A549 (cell line): ENCODE results near the gene HEPHL1.

Source experiments
- HOXA7 ChIP-seq: fragments of 250-450 bp; sonication (Bioruptor Pico); IDR thresholded peaks from 2 replicates; pipeline ENCODE4 v1.5.0; 2020; ENCODE audit warnings: mild to moderate bottlenecking, moderate library complexity
- MYC ChIP-seq: IDR thresholded peaks from 2 replicates; pipeline ENCODE4 v1.6.1; 2012; ENCODE audit warnings: mild to moderate bottlenecking, inconsistent platforms, low read length, improper control_type of control experiment, borderline replicate concordance
- NR3C1 ChIP-seq: fragments of >200 bp; sonication (Bioruptor Twin); formaldehyde crosslinking; IDR thresholded peaks from 3 replicates; pipeline ENCODE4 v1.6.1; 2017
- POLR2A ChIP-seq: IDR thresholded peaks from 2 replicates; pipeline ENCODE4 v1.6.1; 2012; ENCODE audit warnings: mild to moderate bottlenecking, low read length
- POLR2AphosphoS2 ChIP-seq: conservative IDR thresholded peaks from 2 replicates; pipeline ENCODE4 v1.6.1; 2012; ENCODE audit warnings: low read length, improper control_type of control experiment, inconsistent platforms
- RAD21 ChIP-seq, 2 experiments: fragments of >200 bp in 1 of 2; sonication (Bioruptor Twin) in 1 of 2; formaldehyde crosslinking in 1 of 2; IDR thresholded peaks in 1 of 2; conservative IDR thresholded peaks in 1 of 2; 2 replicates in 1 of 2; 3 replicates in 1 of 2; pipeline ENCODE4 v1.6.1; 2012 to 2018; ENCODE audit warnings: inconsistent platforms in 1 of 2
- RFX5 ChIP-seq: fragments of 450-650 bp; IDR thresholded peaks from 2 replicates; pipeline ENCODE4 v1.7.1; 2014; ENCODE audit warnings: antibody characterized with exemption, mild to moderate bottlenecking, moderate library complexity
- SMC3 ChIP-seq: fragments of >200 bp; sonication (Bioruptor Twin); formaldehyde crosslinking; IDR thresholded peaks from 3 replicates; pipeline ENCODE4 v1.6.1; 2018; ENCODE audit warnings: inconsistent platforms
- TF ChIP-seq, protein P1 (sequence below): IDR thresholded peaks from 2 replicates; pipeline ENCODE4 v1.6.1; 2012
- TF ChIP-seq, protein P2 (sequence below): fragments of >200 bp; sonication (Bioruptor Twin); formaldehyde crosslinking; IDR thresholded peaks from 3 replicates; pipeline ENCODE4 v1.5.1; 2016
- TF ChIP-seq, protein P3 (sequence below): fragments of 150-350 bp; IDR thresholded peaks from 2 replicates; pipeline ENCODE4 v1.6.1; 2014; ENCODE audit warnings: low read depth, mild to moderate bottlenecking, low read length
- TF ChIP-seq, protein P4 (sequence below): fragments of 250-450 bp; sonication (Bioruptor Pico); IDR thresholded peaks from 2 replicates; pipeline ENCODE4 v1.5.0; 2021; ENCODE audit warnings: mild to moderate bottlenecking, moderate library complexity, borderline replicate concordance

DNA sequence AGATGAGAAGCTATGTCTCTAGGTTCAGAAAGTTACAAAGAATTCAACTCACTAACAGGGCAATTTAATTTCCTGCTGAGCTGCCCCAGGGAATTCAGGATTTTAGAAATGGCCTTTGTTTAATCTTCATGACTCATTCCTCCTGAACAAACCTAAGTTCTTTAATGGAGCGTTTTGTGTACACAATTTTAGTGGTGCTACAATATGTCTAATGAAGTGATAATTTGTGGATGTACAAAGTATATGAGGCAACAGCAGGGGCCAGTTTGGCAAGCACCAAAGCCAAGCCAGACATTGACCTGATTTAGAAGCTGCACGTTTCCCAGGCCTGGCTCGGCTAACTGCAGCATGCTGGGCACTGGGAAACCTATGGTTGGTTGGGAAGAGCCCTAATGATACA, 34.4 kb upstream of the HEPHL1 start:
- TF ChIP-seq, protein P1, sequence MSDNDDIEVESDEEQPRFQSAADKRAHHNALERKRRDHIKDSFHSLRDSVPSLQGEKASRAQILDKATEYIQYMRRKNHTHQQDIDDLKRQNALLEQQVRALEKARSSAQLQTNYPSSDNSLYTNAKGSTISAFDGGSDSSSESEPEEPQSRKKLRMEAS: no peak
- TF ChIP-seq, protein P2, sequence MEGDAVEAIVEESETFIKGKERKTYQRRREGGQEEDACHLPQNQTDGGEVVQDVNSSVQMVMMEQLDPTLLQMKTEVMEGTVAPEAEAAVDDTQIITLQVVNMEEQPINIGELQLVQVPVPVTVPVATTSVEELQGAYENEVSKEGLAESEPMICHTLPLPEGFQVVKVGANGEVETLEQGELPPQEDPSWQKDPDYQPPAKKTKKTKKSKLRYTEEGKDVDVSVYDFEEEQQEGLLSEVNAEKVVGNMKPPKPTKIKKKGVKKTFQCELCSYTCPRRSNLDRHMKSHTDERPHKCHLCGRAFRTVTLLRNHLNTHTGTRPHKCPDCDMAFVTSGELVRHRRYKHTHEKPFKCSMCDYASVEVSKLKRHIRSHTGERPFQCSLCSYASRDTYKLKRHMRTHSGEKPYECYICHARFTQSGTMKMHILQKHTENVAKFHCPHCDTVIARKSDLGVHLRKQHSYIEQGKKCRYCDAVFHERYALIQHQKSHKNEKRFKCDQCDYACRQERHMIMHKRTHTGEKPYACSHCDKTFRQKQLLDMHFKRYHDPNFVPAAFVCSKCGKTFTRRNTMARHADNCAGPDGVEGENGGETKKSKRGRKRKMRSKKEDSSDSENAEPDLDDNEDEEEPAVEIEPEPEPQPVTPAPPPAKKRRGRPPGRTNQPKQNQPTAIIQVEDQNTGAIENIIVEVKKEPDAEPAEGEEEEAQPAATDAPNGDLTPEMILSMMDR: no peak
- TF ChIP-seq, protein P3, sequence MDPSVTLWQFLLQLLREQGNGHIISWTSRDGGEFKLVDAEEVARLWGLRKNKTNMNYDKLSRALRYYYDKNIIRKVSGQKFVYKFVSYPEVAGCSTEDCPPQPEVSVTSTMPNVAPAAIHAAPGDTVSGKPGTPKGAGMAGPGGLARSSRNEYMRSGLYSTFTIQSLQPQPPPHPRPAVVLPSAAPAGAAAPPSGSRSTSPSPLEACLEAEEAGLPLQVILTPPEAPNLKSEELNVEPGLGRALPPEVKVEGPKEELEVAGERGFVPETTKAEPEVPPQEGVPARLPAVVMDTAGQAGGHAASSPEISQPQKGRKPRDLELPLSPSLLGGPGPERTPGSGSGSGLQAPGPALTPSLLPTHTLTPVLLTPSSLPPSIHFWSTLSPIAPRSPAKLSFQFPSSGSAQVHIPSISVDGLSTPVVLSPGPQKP: no peak
- TF ChIP-seq NR3C1: no peak
- TF ChIP-seq POLR2A: no peak
- no peak for TF ChIP-seq POLR2AphosphoS2
- TF ChIP-seq SMC3: no peak
- TF ChIP-seq MYC: no peak
- no peak for TF ChIP-seq RFX5
- TF ChIP-seq, protein P4, sequence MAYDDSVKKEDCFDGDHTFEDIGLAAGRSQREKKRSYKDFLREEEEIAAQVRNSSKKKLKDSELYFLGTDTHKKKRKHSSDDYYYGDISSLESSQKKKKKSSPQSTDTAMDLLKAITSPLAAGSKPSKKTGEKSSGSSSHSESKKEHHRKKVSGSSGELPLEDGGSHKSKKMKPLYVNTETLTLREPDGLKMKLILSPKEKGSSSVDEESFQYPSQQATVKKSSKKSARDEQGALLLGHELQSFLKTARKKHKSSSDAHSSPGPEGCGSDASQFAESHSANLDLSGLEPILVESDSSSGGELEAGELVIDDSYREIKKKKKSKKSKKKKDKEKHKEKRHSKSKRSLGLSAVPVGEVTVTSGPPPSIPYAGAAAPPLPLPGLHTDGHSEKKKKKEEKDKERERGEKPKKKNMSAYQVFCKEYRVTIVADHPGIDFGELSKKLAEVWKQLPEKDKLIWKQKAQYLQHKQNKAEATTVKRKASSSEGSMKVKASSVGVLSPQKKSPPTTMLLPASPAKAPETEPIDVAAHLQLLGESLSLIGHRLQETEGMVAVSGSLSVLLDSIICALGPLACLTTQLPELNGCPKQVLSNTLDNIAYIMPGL (CRISPR knock-in tag): no peak
- no peak for TF ChIP-seq RAD21 (conservative IDR thresholded peaks at IDR 0.05 in 1 of 2, IDR thresholded peaks at IDR 0.05 in 1 of 2)
- TF ChIP-seq HOXA7 (CRISPR knock-in tag): no peak
